Type B pancreatic cell (in vitro differentiated cells): ENCODE measurements around the gene TMEFF1. TPM values are rescaled to one million over a fixed set of nuclear protein-coding genes. Genes with fewer than 3 reads are reported as not detected.
A peak's percentile ranks its signal among the peaks of the same experiment; 100 is the strongest.

ENCODE experiments used
- DNase-seq: peaks from one replicate; pipeline ENCODE4 v3.0.0; 2021; ENCODE audit warnings: mixed read lengths; ENCODE audit not compliant: unreplicated experiment; ENCODE audit errors: extremely low spot score
- H3K27ac Mint-ChIP-seq: 2 replicates; pipeline ENCODE4 v1.8.0; 2021; ENCODE audit warnings: mild to moderate bottlenecking, mixed read lengths
- H3K27me3 Mint-ChIP-seq: 2 replicates; pipeline ENCODE4 v1.8.0; 2021; ENCODE audit warnings: mixed read lengths
- H3K36me3 Mint-ChIP-seq: 2 replicates; pipeline ENCODE4 v1.8.0; 2021; ENCODE audit warnings: mixed read lengths
- H3K4me1 Mint-ChIP-seq: one replicate; pipeline ENCODE4 v1.8.0; 2021; ENCODE audit warnings: mixed read lengths; ENCODE audit not compliant: unreplicated experiment
- H3K4me3 Mint-ChIP-seq: 2 replicates; pipeline ENCODE4 v1.8.0; 2021; ENCODE audit warnings: mild to moderate bottlenecking, mixed read lengths
- H3K9me3 Mint-ChIP-seq: 2 replicates; pipeline ENCODE4 v1.8.0; 2021; ENCODE audit warnings: mixed read lengths
- CTCF ChIP-seq: fragments of 200-600 bp; sonication (generic); conservative IDR thresholded peaks from 2 replicates; pipeline ENCODE4 v1.5.0; 2021; ENCODE audit warnings: antibody characterized with exemption, mild to moderate bottlenecking
- long read RNA-seq: library from polyadenylated mRNA; unstranded; transcript quantifications from one replicate; pipeline ENCODE4 v2.0.0, GENCODE V29; 2020
- total RNA-seq: library from RNA; stranded (reverse); gene quantifications from 2 replicates; pipeline ENCODE4 v1.2.1, GENCODE V29; 2021; ENCODE audit warnings: low replicate concordance

TMEFF1 gene
- total RNA-seq = 9.5 and 30.5 TPM in 2 replicates
- long read RNA-seq, partial matches to known transcripts = 1 of 2 reads
- long read RNA-seq, other reads (novel, unspliced or antisense) = 0 of 2 reads

- Mint-ChIP-seq H3K4me3 (peak within 1 kb of the TSS; percentile 97), H3K9me3 (no peaks in the 10 kb centered on the region), H3K36me3 (peaks cover 3% of the 10 kb centered on the region), H3K27me3 (no peaks in the 10 kb centered on the region), H3K4me1 (peaks cover 31% of the 10 kb centered on the region), H3K27ac (peak within 1 kb of the TSS; percentile 81)
- peak; percentile 55 for TF ChIP-seq CTCF
- peak; percentile 83 for DNase-seq
Measured at GRCh38 chr9:100472788-100473275, at the start of gene TMEFF1. TMEFF1 (plus strand) TSS chr9:100473149; CDS start chr9:100473545, 396 bp downstream.

- peaks cover 38% of the 10 kb centered on the region for H3K4me1 Mint-ChIP-seq
- H3K27ac Mint-ChIP-seq = peak overlapping the region; percentile 100
- peaks cover 7% of the 10 kb centered on the region for H3K36me3 Mint-ChIP-seq
Measured at GRCh38 chr9:100425758-100426157, 47.2 kb upstream of the TMEFF1 start.

GRCh38 chr9:100426189-100426529 is 46.8 kb upstream of the TMEFF1 start:
- DNase-seq = no peak
- TF ChIP-seq CTCF = no peak
- peaks cover 38% of the 10 kb centered on the region for H3K4me1 Mint-ChIP-seq
- H3K9me3 Mint-ChIP-seq = no peaks in the 10 kb centered on the region
- H3K36me3 Mint-ChIP-seq = peaks cover 8% of the 10 kb centered on the region
- H3K27me3 Mint-ChIP-seq = no peaks in the 10 kb centered on the region
- peak overlapping the region; percentile 100 for H3K27ac Mint-ChIP-seq
- H3K4me3 Mint-ChIP-seq = peak overlapping the region; percentile 99

More at GRCh38 chr9:100425758-100426157, 47.2 kb upstream of the TMEFF1 start:
- no peak for DNase-seq
- no peak for TF ChIP-seq CTCF
- H3K27me3 Mint-ChIP-seq = no peaks in the 10 kb centered on the region
- H3K4me3 Mint-ChIP-seq = peak overlapping the region; percentile 99
- H3K9me3 Mint-ChIP-seq = no peaks in the 10 kb centered on the region

GRCh38 chr9:100426530-100427365 is 46.2 kb upstream of the TMEFF1 start, which contains the start of gene MSANTD3:
MSANTD3 (plus strand) TSS chr9:100427143; CDS start chr9:100441939, 14,796 bp downstream.
- Mint-ChIP-seq H3K27ac (peak within 1 kb of the TSS; percentile 100), H3K9me3 (no peaks in the 10 kb centered on the region), H3K4me3 (peak within 1 kb of the TSS; percentile 99), H3K27me3 (no peaks in the 10 kb centered on the region), H3K36me3 (peaks cover 11% of the 10 kb centered on the region), H3K4me1 (peaks cover 42% of the 10 kb centered on the region)
- peak; percentile 40 for TF ChIP-seq CTCF
- DNase-seq = peak; percentile 76

- peaks cover 45% of the 10 kb centered on the region for H3K4me1 Mint-ChIP-seq
- H3K27ac Mint-ChIP-seq = peak overlapping the region; percentile 40
- H3K4me3 Mint-ChIP-seq = peak overlapping the region; percentile 83
- peak; percentile 22 for TF ChIP-seq CTCF
- no peaks in the 10 kb centered on the region for H3K27me3 Mint-ChIP-seq
- peak; percentile 75 for DNase-seq
- no peaks in the 10 kb centered on the region for H3K9me3 Mint-ChIP-seq
- H3K36me3 Mint-ChIP-seq = peaks cover 12% of the 10 kb centered on the region
Measured at GRCh38 chr9:100427366-100428263, 45.3 kb upstream of the TMEFF1 start.
